ENCODE measurements around the gene APH1A. TPM values are rescaled to one million over a fixed set of nuclear protein-coding genes. Genes with fewer than 3 reads are reported as not detected.
A peak's percentile ranks its signal among the peaks of the same experiment; 100 is the strongest.
"Not testable (repeated sequence)": the region's sequence is repeated elsewhere in the genome, so short reads cannot be mapped to it uniquely, and the experiment has no call there.

Gene APH1A
- total RNA-seq, 1 donor from 2014 or later = 135 TPM

DNA sequence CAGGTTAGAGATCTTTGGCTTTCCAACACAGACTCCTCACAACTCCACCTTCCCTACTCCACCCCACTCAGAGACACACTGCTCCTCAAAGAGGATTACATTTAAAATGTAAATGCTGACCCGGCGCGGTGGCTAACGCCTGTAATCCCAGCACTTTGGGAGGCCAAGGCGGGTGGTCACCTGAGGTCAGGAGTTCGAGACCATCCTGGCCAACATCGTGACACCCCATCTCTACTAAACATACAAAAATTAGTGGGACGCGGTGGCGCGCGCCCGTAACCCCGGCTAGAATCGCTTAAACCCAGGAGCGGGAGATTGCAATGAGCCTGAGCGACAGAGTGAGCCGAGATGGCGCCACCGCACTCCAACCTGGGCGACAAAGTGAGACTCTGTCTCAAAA lies 31.1 kb downstream of the APH1A start:
- TF ChIP-seq, protein P1, sequence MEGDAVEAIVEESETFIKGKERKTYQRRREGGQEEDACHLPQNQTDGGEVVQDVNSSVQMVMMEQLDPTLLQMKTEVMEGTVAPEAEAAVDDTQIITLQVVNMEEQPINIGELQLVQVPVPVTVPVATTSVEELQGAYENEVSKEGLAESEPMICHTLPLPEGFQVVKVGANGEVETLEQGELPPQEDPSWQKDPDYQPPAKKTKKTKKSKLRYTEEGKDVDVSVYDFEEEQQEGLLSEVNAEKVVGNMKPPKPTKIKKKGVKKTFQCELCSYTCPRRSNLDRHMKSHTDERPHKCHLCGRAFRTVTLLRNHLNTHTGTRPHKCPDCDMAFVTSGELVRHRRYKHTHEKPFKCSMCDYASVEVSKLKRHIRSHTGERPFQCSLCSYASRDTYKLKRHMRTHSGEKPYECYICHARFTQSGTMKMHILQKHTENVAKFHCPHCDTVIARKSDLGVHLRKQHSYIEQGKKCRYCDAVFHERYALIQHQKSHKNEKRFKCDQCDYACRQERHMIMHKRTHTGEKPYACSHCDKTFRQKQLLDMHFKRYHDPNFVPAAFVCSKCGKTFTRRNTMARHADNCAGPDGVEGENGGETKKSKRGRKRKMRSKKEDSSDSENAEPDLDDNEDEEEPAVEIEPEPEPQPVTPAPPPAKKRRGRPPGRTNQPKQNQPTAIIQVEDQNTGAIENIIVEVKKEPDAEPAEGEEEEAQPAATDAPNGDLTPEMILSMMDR (conservative IDR thresholded peaks at IDR 0.05; ENCODE audit: low read depth, low read length) = no peak
- H3K4me3 ChIP-seq (ENCODE audit: low read depth, low read length) = no peak overlapping the region
- DNase-seq (ENCODE audit: low read depth) = no peak

DNA sequence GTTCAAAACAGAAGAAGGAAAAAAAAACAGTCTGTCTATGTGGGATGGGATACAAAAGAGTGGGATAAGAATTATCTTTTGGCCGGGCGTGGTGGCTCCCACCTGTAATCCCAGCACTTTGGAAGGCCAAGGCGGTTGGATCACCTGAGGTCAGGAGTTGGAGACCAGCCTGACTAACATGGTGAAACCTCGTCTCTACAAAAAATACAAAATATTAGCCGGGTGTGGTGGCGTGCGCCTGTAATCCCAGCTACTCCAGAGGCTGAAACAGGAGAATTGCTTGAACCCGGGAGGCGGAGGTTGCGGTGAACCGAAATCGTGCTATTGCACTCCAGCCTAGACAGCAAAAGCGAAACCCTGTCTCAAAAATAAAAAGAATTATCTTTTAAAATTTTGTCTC lies 31.6 kb downstream of the APH1A start:
- not testable (repeated sequence) for H3K4me3 ChIP-seq (ENCODE audit: low read depth, low read length); DNase-seq (ENCODE audit: low read depth)

DNA sequence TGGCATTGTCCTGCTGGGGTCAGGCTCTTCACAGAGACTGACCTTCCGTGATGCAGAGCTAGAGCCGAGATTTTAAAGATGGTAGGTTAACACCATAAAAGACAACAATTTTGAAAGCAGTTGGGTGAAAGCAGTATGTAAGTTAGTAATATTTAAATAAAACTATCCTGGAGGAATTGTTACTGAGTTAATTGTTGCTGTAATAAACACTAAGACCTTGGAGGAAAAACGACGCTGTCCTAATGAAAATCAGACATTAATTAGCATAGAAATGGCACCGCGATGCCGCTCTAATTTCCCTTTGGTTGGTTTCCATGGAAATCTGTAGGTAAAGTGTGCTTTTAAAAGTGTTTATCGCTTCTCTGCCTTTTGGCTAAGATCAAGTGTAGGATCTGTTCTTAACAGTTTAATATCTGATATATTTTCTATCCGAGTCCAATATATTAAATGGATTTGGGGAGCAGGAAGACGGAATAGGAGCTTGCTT lies 32.2 kb downstream of the APH1A start:
- no peak for DNase-seq (ENCODE audit: low read depth)
- H3K4me3 ChIP-seq (ENCODE audit: low read depth, low read length) = peak overlapping the region; percentile 76
- TF ChIP-seq, protein P1 (conservative IDR thresholded peaks at IDR 0.05; ENCODE audit: low read depth, low read length) = no peak

DNA sequence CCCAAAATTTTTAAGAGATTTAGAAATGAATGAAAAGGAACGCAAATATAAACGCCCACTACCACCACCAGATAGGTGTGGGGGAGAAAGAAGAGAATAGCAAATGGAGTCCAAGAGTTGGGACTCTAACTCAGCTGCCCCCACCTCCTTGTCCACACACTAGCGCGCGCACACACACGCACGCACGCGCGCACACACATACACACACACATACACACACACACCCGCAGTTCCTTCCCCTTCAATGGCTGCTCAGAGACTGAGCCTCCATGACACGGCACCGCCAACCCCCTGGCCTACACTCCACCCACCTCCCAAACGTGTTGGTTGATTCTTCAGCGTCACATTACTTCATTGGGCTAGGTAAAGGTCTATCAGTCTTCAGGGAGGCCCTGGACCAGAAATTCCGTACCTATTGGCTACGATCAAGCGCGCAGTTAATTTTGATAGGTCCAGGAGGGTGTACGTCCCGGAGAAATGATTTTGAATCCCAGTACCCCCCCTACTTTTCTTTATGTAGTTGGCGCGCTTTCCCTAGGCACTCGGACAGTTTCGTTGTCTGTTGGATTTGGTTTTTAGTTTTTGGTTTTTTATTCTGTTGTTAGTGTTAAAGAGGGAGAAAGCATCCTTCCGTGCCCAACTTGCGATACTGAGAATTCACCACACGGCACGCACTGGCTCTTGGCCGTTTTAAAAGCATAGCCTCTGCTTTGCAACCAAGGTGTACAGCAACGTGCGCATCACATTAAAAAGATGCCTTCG lies 32.8 kb downstream of the APH1A start, which contains the start of gene ANP32E:
TSS of gene ANP32E (minus strand) at position 261 of the 762 bp plus-strand sequence. CDS start 326 bp downstream, outside the sequence.
- H3K4me3 ChIP-seq (ENCODE audit: low read depth, low read length) = peak within 1 kb of the TSS; percentile 76
- TF ChIP-seq, protein P1 (conservative IDR thresholded peaks at IDR 0.05; ENCODE audit: low read depth, low read length) = peak; percentile 8
- DNase-seq (ENCODE audit: low read depth) = peak; percentile 98

DNA sequence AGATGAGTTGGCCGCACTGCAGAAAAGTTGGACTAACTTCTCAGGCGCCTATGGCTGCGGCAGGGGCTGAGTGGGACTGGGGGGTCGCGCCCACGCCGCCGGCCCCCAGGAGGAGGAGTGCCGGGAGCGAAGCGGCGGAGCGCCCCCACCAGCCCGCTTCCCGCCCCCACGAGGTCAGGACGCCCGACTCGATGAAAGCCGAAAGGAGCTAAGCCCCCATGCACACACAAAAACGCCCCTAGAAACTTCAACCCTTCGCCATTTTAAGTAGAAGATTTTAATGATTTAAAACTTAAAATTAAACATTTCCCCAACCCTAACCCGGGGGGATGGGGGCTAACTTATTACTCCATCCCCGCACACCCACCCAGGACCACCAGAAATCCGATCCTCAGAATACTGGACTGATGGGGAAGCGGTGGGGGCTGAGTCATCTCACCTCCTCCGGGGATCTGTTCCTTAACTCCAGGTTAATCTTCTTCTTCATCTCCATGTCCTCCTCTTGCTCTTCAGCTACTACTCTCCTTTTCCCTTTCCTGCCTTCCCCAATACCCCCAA lies 33.4 kb downstream of the APH1A start:
- DNase-seq (ENCODE audit: low read depth) = no peak
- TF ChIP-seq, protein P1 (conservative IDR thresholded peaks at IDR 0.05; ENCODE audit: low read depth, low read length) = no peak
- peak overlapping the region; percentile 76 for H3K4me3 ChIP-seq (ENCODE audit: low read depth, low read length)

DNA sequence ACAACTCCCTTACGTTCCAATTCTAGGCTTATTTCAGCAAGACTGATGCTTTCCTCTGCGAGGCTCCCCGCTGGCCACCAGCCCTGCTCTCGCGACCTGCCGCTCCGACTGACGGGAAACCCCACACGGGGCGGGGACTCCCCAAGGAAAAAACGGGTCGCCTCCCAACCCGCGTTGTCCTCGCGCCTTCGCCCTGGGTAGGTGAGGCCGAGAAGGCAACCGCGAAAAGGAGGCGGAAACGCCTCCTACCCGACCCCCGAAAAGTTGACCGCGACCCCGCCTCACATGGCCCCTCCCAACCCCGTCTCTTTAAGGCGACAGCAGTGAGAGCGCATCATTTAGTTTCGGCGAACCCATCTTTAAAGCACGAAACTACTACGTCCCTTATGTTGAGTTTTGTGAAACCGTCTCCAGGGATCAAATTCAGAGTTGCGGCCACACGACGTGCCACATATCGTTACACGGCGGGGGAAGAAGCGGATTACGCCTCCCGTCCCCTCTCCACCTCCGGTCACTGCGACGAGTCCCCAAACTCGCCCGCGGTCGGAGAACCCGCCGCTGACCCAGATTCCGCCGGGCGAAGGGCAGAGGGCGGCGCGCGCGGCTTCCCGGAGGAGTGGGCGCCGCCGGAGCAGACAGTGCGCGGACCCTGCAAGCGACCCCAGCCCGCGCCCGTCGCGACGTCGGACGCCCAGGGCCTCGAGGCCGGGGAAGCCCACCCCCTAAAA lies 34.1 kb downstream of the APH1A start:
- TF ChIP-seq, protein P1 (conservative IDR thresholded peaks at IDR 0.05; ENCODE audit: low read depth, low read length) = no peak
- DNase-seq (ENCODE audit: low read depth) = no peak
- peak overlapping the region; percentile 76 for H3K4me3 ChIP-seq (ENCODE audit: low read depth, low read length)

DNA sequence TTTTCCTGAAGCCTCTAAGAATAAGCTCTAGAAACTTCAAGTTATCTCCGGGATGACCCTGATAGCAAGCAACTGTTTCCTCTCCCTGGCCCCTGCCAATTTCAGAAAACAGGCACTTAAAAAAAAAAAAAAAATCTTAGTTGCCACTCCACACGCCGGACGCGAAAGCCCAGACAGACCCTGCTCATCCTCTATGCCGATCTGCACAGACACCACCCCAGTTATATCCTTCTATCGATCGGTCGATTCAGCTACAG lies 34.6 kb downstream of the APH1A start:
- H3K4me3 ChIP-seq (ENCODE audit: low read depth, low read length) = peak overlapping the region; percentile 76
- TF ChIP-seq, protein P1 (conservative IDR thresholded peaks at IDR 0.05; ENCODE audit: low read depth, low read length) = no peak
- no peak for DNase-seq (ENCODE audit: low read depth)
